OCI-LY1 (cell line): ENCODE data around the gene POP7.
"Not testable (repeated sequence)": the region's sequence is repeated elsewhere in the genome, so short reads cannot be mapped to it uniquely, and the experiment has no call there.

Experiments
- EZH2 ChIP-seq: fragments of 200-600 bp; sonication (generic), shearing (Covaris generic); IDR thresholded peaks from 2 replicates; pipeline ENCODE4 v1.8.0; 2017; ENCODE audit warnings: borderline replicate concordance, mixed run types, mild to moderate bottlenecking, antibody characterized with exemption, low read length, moderate library complexity, mixed read lengths
- TF ChIP-seq, protein P1 (sequence below): fragments of 200-600 bp; sonication (generic), shearing (Covaris generic); IDR thresholded peaks from 2 replicates; pipeline ENCODE4 v1.5.1; 2017; ENCODE audit warnings: mild to moderate bottlenecking, antibody characterized with exemption, low read length, moderate library complexity, mixed read lengths

DNA sequence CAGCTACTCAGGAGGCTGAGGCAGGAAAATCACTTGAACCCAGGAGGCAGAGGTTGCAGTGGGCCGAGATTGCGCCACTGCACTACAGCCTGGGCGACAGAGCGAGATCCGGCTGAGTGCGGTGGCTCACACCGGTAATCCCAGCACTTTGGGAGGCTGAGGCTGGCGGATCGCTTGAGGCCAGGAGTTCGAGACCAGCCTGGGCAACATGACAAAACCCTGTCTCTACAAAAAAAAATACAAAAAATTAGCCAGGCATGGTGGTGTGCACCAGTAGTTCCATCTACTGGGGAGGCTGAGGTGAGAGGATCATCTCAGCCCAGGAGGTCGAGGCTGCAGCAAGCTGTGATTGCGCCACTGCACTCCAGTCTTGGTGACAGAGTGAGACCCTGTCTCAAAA is 36.8 kb upstream of the POP7 start:
- TF ChIP-seq, protein P1, sequence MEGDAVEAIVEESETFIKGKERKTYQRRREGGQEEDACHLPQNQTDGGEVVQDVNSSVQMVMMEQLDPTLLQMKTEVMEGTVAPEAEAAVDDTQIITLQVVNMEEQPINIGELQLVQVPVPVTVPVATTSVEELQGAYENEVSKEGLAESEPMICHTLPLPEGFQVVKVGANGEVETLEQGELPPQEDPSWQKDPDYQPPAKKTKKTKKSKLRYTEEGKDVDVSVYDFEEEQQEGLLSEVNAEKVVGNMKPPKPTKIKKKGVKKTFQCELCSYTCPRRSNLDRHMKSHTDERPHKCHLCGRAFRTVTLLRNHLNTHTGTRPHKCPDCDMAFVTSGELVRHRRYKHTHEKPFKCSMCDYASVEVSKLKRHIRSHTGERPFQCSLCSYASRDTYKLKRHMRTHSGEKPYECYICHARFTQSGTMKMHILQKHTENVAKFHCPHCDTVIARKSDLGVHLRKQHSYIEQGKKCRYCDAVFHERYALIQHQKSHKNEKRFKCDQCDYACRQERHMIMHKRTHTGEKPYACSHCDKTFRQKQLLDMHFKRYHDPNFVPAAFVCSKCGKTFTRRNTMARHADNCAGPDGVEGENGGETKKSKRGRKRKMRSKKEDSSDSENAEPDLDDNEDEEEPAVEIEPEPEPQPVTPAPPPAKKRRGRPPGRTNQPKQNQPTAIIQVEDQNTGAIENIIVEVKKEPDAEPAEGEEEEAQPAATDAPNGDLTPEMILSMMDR = not testable (repeated sequence)
- not testable (repeated sequence) for TF ChIP-seq EZH2
